K562 (cell line): ENCODE data around the gene CIAO3. TPM values are rescaled to one million over a fixed set of nuclear protein-coding genes. Genes with fewer than 3 reads are reported as not detected.
A peak's percentile ranks its signal among the peaks of the same experiment; 100 is the strongest.

Source experiments
- BCLAF1 ChIP-seq, 2 experiments: fragments of 450-650 bp in 1 of 2; IDR thresholded peaks; 2 replicates each; pipeline ENCODE4 v1.6.1; 2011 to 2017; ENCODE audit warnings: low read depth in 2 of 2, antibody characterized with exemption in 1 of 2, borderline replicate concordance in 1 of 2, low read length in 1 of 2, mild to moderate bottlenecking in 1 of 2, mixed read lengths in 1 of 2; ENCODE audit not compliant: control insufficient read depth in 1 of 2
- GABPB1 ChIP-seq: sonication (generic); formaldehyde crosslinking; IDR thresholded peaks from 2 replicates; pipeline ENCODE4 v1.8.0; 2022; ENCODE audit warnings: mild to moderate bottlenecking, missing genetic modification reagents
- HSF4 ChIP-seq: fragments of 250-450 bp; sonication (Bioruptor Pico); IDR thresholded peaks from 2 replicates; pipeline ENCODE4 v2.1.2; 2022; ENCODE audit warnings: mild to moderate bottlenecking, moderate library complexity, borderline replicate concordance
- MLLT1 ChIP-seq, 2 experiments: fragments of 450-650 bp; IDR thresholded peaks; 2 replicates each; pipeline ENCODE4 v1.6.1; 2016
- NR2F6 ChIP-seq: fragments of 450-650 bp; formaldehyde crosslinking; IDR thresholded peaks from 2 replicates; pipeline ENCODE4 v1.4.0; 2020; ENCODE audit warnings: mild to moderate bottlenecking
- POLR3G ChIP-seq: IDR thresholded peaks from 2 replicates; pipeline ENCODE4 v1.6.1; 2011; ENCODE audit not compliant: insufficient read length, insufficient replicate concordance; ENCODE audit errors: extremely low read depth
- RBM22 ChIP-seq: fragments of 200-400 bp; formaldehyde crosslinking; IDR thresholded peaks from 2 replicates; pipeline ENCODE4 v1.6.1; 2018; ENCODE audit warnings: low read length, low read depth; ENCODE audit not compliant: poor library complexity, severe bottlenecking
- ZNF609 ChIP-seq: sonication (generic); formaldehyde crosslinking; IDR thresholded peaks from 2 replicates; pipeline ENCODE4 v1.8.1; 2023; ENCODE audit warnings: missing genetic modification reagents, mild to moderate bottlenecking, borderline replicate concordance
- polyA plus RNA-seq, 8 experiments: library from polyadenylated mRNA; depleted of rRNA in 4 of 8; stranded (reverse) in 5 of 8; unstranded in 3 of 8; fragments of >200 nt; fragmentation: Nextera tagmentation in 2 of 8; fragmentation: Illumina TruSeq in 1 of 8; extraction: Ambion mirVana in 2 of 8; extraction: Trizol in 1 of 8; gene quantifications; 2 replicates each; pipeline versions ENCODE4 v1.2.1 to v1.2.3, GENCODE V29; 2011 to 2014; ENCODE audit warnings: inconsistent platforms in 1 of 8, missing spikeins in 1 of 8
- total RNA-seq, 7 experiments: library from RNA; depleted of rRNA in 6 of 7; stranded (reverse); fragments of >200 nt in 6 of 7; fragmentation: Illumina TruSeq in 2 of 7; extraction: Trizol in 2 of 7; gene quantifications; 2 replicates each; pipeline versions ENCODE4 v1.2.1 to v1.2.3, GENCODE V29; 2011 to 2021; ENCODE audit warnings: low replicate concordance in 1 of 7

CIAO3 gene
- total and polyA plus RNA-seq, 9 of the 15 experiments (the other 6 are each of a cell fraction or from before 2014, with no cell fraction given), result 2.2 to 35.6 (median 18.7) TPM

- TF ChIP-seq ZNF609 (CRISPR knock-in tag) (no peak), POLR3G (no peak), GABPB1 (CRISPR knock-in tag) (peak; percentile 77; the same call in 1 of the 2 replicates), MLLT1 (IDR thresholded peaks at IDR 0.05) (no peak), BCLAF1 (IDR thresholded peaks at IDR 0.05; ENCODE audit: borderline replicate concordance in 1 of 2, control insufficient read depth in 1 of 2, low read depth in 2 of 2, low read length in 1 of 2) (no peak), NR2F6 (CRISPR knock-in tag) (no peak), RBM22 (no peak), HSF4 (CRISPR knock-in tag) (no peak)
Measured at GRCh38 chr16:740764-741505, at the start of gene CIAO3 (continued).
